Bronchial smooth muscle cell (primary cell): ENCODE data around the gene CNTNAP1. TPM values are rescaled to one million over a fixed set of nuclear protein-coding genes. Genes with fewer than 3 reads are reported as not detected.

Experiments used
- total RNA-seq: library from RNA; depleted of rRNA; stranded (reverse); fragments of >200 nt; gene quantifications from 2 replicates; pipeline ENCODE4 v1.2.1, GENCODE V29; 2014

CNTNAP1 gene
- 23.4 and 39.4 TPM in 2 replicates for total RNA-seq

DNA sequence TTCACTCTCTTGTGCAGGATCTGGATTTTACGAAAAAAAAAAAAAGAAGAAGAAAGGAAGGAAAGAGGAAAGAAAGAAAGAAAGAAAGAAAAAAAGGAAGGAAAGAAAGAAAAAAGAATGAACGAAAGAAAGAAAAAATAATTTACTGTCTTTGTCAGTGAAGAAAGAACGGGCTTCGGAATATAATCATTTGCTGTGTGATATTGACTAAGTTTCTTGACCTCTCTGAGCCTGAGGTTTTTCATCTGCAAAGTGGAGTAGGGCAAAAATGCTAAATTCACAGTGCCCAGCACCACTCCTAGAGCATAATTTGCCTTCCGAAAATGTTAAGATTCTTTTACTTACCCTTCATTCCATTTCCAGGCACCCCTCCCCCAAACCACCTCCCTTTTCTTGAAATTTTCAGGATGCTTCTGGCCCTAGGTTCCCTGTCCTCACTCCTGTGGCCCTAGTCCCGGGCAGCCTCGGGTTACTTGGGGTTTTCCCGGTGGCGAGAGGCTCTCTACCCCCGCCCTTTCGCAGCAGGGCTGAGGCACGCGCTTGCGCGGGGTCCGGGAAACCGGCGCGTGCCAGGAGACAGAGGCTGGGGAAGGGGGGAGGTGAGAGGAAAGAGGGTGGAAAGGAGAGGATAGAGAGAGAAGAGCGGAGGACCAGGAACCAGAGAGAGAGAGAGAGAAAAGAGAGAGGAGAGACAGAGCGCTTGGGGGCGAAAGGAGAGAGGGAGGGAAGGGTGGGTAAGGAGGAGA lies at the start of gene CNTNAP1:
TSS of gene CNTNAP1 (plus strand) at position 556 of the 746 bp plus-strand sequence. CDS start 299 bp downstream, outside the sequence.

DNA sequence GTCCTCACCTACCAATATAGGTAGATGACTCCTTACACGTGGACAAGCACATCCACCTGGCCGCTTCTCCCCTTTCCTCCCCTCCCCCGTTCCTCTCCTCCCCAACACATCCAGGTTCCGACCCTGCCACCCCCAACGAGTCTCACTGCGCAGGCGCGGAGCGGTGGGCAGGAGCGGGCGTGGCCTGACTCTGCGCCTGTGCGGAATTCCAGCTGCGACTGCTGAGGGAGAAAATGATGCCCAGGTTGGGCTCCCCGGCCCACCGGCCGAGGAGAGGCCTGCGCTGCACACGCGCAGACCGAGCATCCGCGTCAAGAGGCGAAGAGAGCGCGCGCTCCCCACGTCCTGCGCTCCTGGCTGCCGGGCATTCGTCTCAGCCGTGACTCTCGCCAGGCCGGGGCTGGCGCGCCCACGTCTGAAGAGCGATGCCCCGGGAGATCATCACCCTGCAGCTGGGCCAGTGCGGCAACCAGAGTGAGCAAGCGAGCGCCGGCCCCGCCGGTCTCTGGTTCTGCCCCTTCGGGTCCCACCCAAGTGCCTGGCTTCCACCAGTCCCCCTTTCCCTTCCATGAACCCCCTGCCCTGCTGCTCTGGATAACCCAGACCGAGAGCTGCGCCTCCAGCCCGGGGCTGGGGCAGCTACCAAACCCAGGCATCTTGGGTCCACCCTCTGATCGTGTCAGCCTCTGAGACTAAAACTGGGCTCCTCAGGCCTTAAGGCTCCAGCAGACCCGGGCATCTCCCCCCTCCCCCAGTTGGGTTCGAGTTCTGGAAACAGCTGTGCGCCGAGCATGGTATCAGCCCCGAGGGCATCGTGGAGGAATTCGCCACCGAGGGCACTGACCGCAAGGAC lies 23.0 kb upstream of the CNTNAP1 start, which contains the start of gene TUBG2:
TSS of gene TUBG2 (plus strand) at position 206 of the 853 bp plus-strand sequence. CDS start at position 426, 220 bp downstream.

GRCh38 chr17:42676424-42677011 lies 5.8 kb upstream of the CNTNAP1 start, which contains the start of gene PLEKHH3:
PLEKHH3 (minus strand) TSS chr17:42676994; CDS start chr17:42676563, 431 bp downstream.

GRCh38 chr17:42744806-42745617 lies 62.7 kb downstream of the CNTNAP1 start, which contains the start of gene EZH1:
EZH1 (minus strand) TSS chr17:42745040; CDS start chr17:42728941, 16,099 bp downstream.

Other genes with a start within 250 kb of the CNTNAP1 start
- gene ATP6V0A1, start 223.7 kb upstream of the CNTNAP1 start, total RNA-seq, result 59.4 and 63.2 TPM in 2 replicates
- gene NAGLU, start 146.3 kb upstream of the CNTNAP1 start, total RNA-seq, result 29.1 and 32.9 TPM in 2 replicates
- gene HSD17B1, start 129.6 kb upstream of the CNTNAP1 start, total RNA-seq, result 1.5 and 5.7 TPM in 2 replicates
- 6.4 and 7.7 TPM in 2 replicates for gene COASY, start 120.4 kb upstream of the CNTNAP1 start, total RNA-seq
- 30.1 and 31.0 TPM in 2 replicates for gene MLX, start 115.4 kb upstream of the CNTNAP1 start, total RNA-seq
- gene PSMC3IP, start 104.8 kb upstream of the CNTNAP1 start, total RNA-seq, result 2.1 and 2.4 TPM in 2 replicates
- 40.4 and 41.9 TPM in 2 replicates for gene RETREG3, start 73.2 kb upstream of the CNTNAP1 start, total RNA-seq
- 12.3 TPM in 2 replicates for gene TUBG1, start 72.8 kb upstream of the CNTNAP1 start, total RNA-seq
- 7.8 and 8.8 TPM in 2 replicates for gene TUBG2, start 23.2 kb upstream of the CNTNAP1 start, total RNA-seq
- gene PLEKHH3, start 5.5 kb upstream of the CNTNAP1 start, total RNA-seq, result 10.1 and 12.9 TPM in 2 replicates
- gene CCR10, start 688 bp upstream of the CNTNAP1 start, total RNA-seq, result 2.0 and 5.8 TPM in 2 replicates
- gene EZH1, start 62.5 kb downstream of the CNTNAP1 start, total RNA-seq, result 13.4 and 16.7 TPM in 2 replicates
- gene RAMP2, start 78.7 kb downstream of the CNTNAP1 start, total RNA-seq, result 0.17 TPM in 1 of 2 replicates, not detected in the other
- gene VPS25, start 90.9 kb downstream of the CNTNAP1 start, total RNA-seq, result 46.5 and 50.2 TPM in 2 replicates
- 0.09 and 0.32 TPM in 2 replicates for gene WNK4, start 98.1 kb downstream of the CNTNAP1 start, total RNA-seq
- 70.6 and 86.2 TPM in 2 replicates for gene COA3, start 116.2 kb downstream of the CNTNAP1 start, total RNA-seq
- gene CNTD1, start 116.3 kb downstream of the CNTNAP1 start, total RNA-seq, result 0.16 and 0.94 TPM in 2 replicates
- 170 and 185 TPM in 2 replicates for gene BECN1, start 141.8 kb downstream of the CNTNAP1 start, total RNA-seq
- 42.0 and 50.3 TPM in 2 replicates for gene PSME3, start 150.9 kb downstream of the CNTNAP1 start, total RNA-seq
- 0.32 and 0.60 TPM in 2 replicates for gene AOC2, start 162.0 kb downstream of the CNTNAP1 start, total RNA-seq
- gene AOC3, start 168.7 kb downstream of the CNTNAP1 start, total RNA-seq, result 0.16 and 1.9 TPM in 2 replicates
- gene G6PC1, start 218.3 kb downstream of the CNTNAP1 start, total RNA-seq, result 0.16 TPM in 1 of 2 replicates, not detected in the other